HepG2 (cell line): ENCODE data around the gene FAM111A.

Experiments
- ESRRA ChIP-seq: sonication (generic); formaldehyde crosslinking; IDR thresholded peaks from 2 replicates; pipeline ENCODE4 v1.5.1; 2020; ENCODE audit warnings: mild to moderate bottlenecking, low read depth, missing genetic modification reagents
- IRF2 ChIP-seq: IDR thresholded peaks from 2 replicates; pipeline ENCODE4 v1.6.1; 2018; ENCODE audit warnings: missing genetic modification reagents, missing compliant biosample characterization
- MAFK ChIP-seq, 2 experiments: IDR thresholded peaks in 1 of 2; conservative IDR thresholded peaks in 1 of 2; 2 replicates each; pipeline ENCODE4 v1.6.1; 2011; ENCODE audit warnings: improper control_type of control experiment in 2 of 2, low read length in 2 of 2
- NKX3-1 ChIP-seq: sonication (generic); formaldehyde crosslinking; IDR thresholded peaks from 2 replicates; pipeline ENCODE4 v1.5.0; 2020; ENCODE audit warnings: missing genetic modification reagents
- TF ChIP-seq, protein P1 (sequence below): sonication (generic); formaldehyde crosslinking; IDR thresholded peaks from 2 replicates; pipeline ENCODE4 v1.5.0; 2020; ENCODE audit warnings: mild to moderate bottlenecking, missing genetic modification reagents, moderate library complexity
- TF ChIP-seq, protein P2 (sequence below): sonication (generic); formaldehyde crosslinking; IDR thresholded peaks from 2 replicates; pipeline ENCODE4 v1.4.0; 2020; ENCODE audit warnings: missing genetic modification reagents

- TF ChIP-seq, protein P1, sequence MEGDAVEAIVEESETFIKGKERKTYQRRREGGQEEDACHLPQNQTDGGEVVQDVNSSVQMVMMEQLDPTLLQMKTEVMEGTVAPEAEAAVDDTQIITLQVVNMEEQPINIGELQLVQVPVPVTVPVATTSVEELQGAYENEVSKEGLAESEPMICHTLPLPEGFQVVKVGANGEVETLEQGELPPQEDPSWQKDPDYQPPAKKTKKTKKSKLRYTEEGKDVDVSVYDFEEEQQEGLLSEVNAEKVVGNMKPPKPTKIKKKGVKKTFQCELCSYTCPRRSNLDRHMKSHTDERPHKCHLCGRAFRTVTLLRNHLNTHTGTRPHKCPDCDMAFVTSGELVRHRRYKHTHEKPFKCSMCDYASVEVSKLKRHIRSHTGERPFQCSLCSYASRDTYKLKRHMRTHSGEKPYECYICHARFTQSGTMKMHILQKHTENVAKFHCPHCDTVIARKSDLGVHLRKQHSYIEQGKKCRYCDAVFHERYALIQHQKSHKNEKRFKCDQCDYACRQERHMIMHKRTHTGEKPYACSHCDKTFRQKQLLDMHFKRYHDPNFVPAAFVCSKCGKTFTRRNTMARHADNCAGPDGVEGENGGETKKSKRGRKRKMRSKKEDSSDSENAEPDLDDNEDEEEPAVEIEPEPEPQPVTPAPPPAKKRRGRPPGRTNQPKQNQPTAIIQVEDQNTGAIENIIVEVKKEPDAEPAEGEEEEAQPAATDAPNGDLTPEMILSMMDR (CRISPR knock-in tag), result no peak
- TF ChIP-seq MAFK (conservative IDR thresholded peaks at IDR 0.05 in 1 of 2, IDR thresholded peaks at IDR 0.05 in 1 of 2; ENCODE audit: low read length in 2 of 2) (no peak), IRF2 (CRISPR knock-in tag) (no peak), ESRRA (CRISPR knock-in tag) (no peak), NKX3-1 (CRISPR knock-in tag) (no peak)
- TF ChIP-seq, protein P2, sequence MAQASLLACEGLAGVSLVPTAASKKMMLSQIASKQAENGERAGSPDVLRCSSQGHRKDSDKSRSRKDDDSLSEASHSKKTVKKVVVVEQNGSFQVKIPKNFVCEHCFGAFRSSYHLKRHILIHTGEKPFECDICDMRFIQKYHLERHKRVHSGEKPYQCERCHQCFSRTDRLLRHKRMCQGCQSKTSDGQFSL, result no peak
Measured at GRCh38 chr11:59173080-59173963, 30.7 kb downstream of the FAM111A start.
